GM12801 (cell line): ENCODE data around the gene FAM222A.

ENCODE experiments used
- CTCF ChIP-seq: IDR thresholded peaks from one replicate; pipeline ENCODE4 v1.5.1; 2011; ENCODE audit warnings: control low read depth; ENCODE audit not compliant: insufficient read length; ENCODE audit errors: extremely low read depth

The FAM222A gene

GRCh38 chr12:109813810-109814416, 100.3 kb downstream of the FAM222A start:
- TF ChIP-seq CTCF = no peak

- no peak for TF ChIP-seq CTCF
These were observed 101.0 kb downstream of the FAM222A start for GRCh38 chr12:109814600-109815150.

- no peak for TF ChIP-seq CTCF
These were observed 101.6 kb downstream of the FAM222A start for GRCh38 chr12:109815225-109815624.

GRCh38 chr12:109815757-109816617, 102.4 kb downstream of the FAM222A start:
- TF ChIP-seq CTCF = no peak

GRCh38 chr12:109816870-109817269, 103.2 kb downstream of the FAM222A start:
- no peak for TF ChIP-seq CTCF

GRCh38 chr12:109817627-109818231, 104.1 kb downstream of the FAM222A start:
- no peak for TF ChIP-seq CTCF

GRCh38 chr12:109818253-109818652, 104.6 kb downstream of the FAM222A start:
- TF ChIP-seq CTCF = no peak
